HG02973 (cell line): ENCODE results near the gene CDK19.
"Not testable (repeated sequence)": the region's sequence is repeated elsewhere in the genome, so short reads cannot be mapped to it uniquely, and the experiment has no call there.

Source experiments
- ATAC-seq: cut with Tn5 transposase; IDR thresholded peaks from one replicate; pipeline ENCODE4 v1.9.1; 2021; ENCODE audit warnings: moderate library complexity; ENCODE audit not compliant: unreplicated experiment

Gene CDK19

GRCh38 chr6:110814102-110815014 lies 911 bp downstream of the CDK19 start:
- peak; percentile 16 for ATAC-seq

GRCh38 chr6:110813338-110814101 lies 1.7 kb downstream of the CDK19 start:
- no peak for ATAC-seq

- ATAC-seq, result no peak
These were observed 2.5 kb downstream of the CDK19 start for GRCh38 chr6:110812719-110813118.

- peak; percentile 16 for ATAC-seq
These were observed 4.2 kb downstream of the CDK19 start for GRCh38 chr6:110810896-110811586.

- no peak for ATAC-seq
These were observed 5.5 kb downstream of the CDK19 start for GRCh38 chr6:110809792-110810191.

DNA sequence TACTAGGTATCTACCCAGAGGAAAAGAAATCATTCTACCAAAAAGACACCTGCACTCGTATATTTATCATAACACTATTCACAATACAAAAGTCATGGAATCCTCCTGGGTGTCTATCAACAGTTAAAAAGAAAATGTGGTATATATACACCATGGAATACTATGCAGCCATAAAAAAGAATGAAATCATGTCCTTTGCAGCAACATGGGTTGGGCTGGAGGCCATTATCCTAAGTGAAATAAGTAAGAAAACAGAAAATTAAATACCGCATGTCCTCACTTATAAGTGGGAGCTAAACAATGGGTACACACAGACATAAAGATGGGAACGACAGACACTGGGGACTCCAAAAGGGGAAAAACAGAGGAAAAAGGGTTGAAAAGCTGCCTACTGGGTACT lies 13.1 kb downstream of the CDK19 start:
- not testable (repeated sequence) for ATAC-seq

- no peak for ATAC-seq
These were observed 14.5 kb downstream of the CDK19 start for GRCh38 chr6:110800839-110801196.

- no peak for ATAC-seq
These were observed 15.0 kb downstream of the CDK19 start for GRCh38 chr6:110800196-110800838.

GRCh38 chr6:110799655-110800054 lies 15.6 kb downstream of the CDK19 start:
- ATAC-seq, result no peak

DNA sequence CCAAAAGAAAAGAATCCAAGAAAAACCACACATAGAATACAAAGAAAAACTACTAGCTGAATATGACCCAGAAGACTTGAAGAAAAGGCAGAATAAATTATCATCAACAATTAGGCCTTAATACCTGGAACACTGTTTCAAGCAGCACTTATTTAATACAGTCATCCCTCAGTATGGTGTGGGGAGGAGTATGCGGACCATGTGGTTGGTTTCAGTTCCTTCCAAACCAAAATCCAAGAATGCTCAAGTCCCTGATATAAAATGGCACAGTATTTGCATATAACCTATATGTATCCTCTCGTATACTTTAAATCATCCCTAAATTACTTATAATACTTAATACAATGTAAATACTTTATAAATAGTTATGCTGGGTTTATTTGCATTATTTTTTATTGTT lies 16.1 kb downstream of the CDK19 start:
- ATAC-seq, result no peak

GRCh38 chr6:110795271-110795670 lies 20.0 kb downstream of the CDK19 start:
- no peak for ATAC-seq

DNA sequence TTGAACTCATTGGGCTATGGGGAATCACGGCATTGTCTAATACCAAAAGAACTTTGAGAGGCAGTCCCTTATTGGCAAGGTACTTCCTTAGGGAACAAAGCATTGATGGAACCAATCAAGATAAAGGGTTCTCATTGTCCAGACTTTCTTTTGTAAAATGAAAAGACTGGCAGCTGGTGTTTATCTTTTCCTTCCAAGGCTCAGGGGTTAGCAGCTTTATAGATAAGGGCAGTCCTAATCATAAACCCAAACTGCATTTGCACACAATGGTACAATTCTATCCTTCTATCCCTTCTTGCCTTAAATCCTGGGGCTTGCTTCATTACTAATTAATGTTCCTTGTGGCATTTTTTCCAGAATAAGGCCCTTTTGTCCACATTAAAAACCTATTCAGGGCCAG lies 28.6 kb downstream of the CDK19 start:
- no peak for ATAC-seq

- ATAC-seq, result no peak
These were observed 29.0 kb downstream of the CDK19 start for GRCh38 chr6:110786271-110786670.

GRCh38 chr6:110784610-110784979 lies 30.7 kb downstream of the CDK19 start:
- peak; percentile 25 for ATAC-seq

- no peak for ATAC-seq
These were observed 33.6 kb downstream of the CDK19 start for GRCh38 chr6:110781522-110782214.

DNA sequence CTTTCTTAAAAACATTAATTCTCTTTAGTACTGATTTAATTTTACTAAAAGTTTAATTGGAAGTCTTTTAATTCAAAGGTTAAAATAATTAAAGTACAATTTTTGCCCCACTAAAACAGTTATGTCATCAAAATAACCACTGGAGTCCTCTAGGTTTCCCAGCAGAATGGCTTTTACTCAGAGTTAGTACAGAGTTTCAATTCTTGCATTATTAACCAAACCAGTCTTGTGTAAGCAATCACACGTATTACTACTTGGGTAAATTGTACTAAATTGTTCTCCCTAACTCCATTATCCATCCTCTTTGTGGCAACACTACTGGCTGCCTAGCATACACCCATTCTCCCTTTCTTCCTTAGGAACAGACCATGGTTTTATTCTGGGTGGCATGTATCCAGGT lies 36.9 kb downstream of the CDK19 start:
- no peak for ATAC-seq

DNA sequence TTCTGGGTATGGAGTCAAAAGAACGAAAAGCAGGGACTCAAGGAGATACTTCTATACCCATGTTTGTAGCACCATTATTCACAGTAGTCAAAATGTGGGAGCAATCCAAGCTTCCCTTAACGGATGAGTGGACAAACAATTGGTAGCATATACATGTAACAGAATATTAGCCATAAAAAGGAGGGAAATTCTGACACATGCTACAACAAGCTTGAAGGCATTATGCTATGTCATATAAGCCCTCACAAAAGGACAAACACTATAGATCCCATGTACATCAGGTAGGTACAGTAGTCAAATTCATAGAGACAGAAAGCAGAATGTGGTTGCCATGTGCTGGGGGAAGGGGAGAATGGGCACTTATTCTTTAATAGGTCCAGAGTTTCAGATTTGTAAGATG lies 37.6 kb downstream of the CDK19 start:
- ATAC-seq, result no peak

- no peak for ATAC-seq
These were observed 38.9 kb downstream of the CDK19 start for GRCh38 chr6:110776413-110776812.

DNA sequence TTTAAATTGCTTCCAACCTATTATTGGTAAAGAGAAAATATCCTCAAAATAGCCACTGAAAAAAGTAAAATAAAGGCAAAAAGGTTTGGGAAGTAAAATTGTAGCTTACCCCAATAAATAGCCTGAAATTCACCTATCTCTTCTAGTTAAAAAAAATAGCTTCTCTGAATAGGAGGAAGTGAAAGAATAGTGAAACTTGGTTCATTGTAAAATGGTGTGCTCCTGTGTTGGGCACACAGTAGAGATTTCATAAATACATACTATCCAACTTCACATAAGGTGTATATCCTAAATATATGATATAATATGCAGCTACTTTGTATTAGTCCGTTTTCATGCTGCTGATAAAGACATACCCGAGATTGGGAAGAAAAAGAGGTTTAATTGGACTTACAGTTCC lies 45.3 kb downstream of the CDK19 start:
- no peak for ATAC-seq

- no peak for ATAC-seq
These were observed 47.2 kb downstream of the CDK19 start for GRCh38 chr6:110768057-110768456.

GRCh38 chr6:110761371-110761770 lies 53.9 kb downstream of the CDK19 start:
- ATAC-seq, result no peak
